COR-L47 (cell line): Measurements from ENCODE around the gene GALNT1.

Experiments used
- DNase-seq: peaks from one replicate; lab custom pipeline; 2025; lab: John Stamatoyannopoulos, UW

The GALNT1 gene

GRCh38 chr18:35582899-35583558 lies 1.5 kb downstream of the GALNT1 start:
- peak; percentile 51 for DNase-seq

- DNase-seq = no peak
These were observed 3.2 kb downstream of the GALNT1 start for GRCh38 chr18:35584735-35585134.

DNA sequence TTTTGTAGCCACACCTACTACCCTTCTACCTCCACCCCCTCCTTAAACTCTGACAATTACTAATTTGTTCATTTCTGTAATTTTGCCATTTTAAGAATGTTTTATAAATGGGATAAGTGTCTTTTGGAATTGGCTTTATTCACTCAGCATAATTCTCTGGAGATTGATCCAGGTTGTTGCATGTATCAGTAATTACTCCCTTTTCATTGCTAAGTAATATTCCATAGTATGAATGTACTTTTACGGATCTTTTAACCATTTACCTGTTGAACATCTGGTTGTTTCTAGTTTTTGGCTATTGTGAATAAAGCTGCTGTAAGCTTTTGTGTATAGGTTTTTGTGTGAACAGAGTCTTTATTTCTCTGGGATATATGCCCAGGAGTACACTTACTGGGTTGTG lies 4.1 kb downstream of the GALNT1 start:
- no peak for DNase-seq

DNA sequence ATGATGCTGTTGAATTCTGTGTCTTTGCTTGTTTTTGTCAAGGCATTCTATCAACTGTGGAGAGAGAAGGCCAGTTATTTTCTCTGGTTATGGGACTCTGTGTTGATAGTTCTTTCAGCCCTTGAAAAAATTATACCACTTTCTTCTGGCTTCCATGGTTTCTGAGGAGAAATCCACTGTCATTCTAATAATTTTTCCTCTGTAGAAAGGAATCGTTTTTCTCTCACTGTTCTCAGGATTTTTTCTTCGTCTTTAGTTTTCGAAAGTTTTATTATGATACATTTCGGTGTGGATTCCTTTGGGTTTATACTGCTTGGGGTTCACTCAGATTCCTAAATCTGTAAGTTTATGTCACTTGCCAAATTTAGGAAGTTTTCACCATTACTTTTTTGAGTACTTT lies 6.6 kb downstream of the GALNT1 start:
- no peak for DNase-seq

DNA sequence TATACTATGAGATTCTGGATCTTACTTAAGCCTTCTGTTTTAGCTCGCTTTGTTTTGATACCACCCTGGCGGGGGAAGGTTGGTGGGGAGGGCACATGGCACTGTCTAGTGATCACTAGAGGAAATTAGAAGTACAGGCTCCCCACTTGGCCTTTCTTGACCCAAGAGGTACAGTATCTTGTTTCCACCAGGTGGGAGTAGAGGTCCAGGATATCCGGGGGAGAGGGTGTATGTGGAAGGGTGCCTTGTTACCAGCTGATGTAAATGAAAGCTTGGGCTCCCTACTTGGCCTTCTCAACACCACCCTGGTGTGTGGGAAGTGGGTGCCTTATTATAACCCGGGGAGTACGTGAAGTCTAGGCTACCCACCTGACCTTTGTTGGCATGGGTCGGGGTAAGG lies 7.5 kb downstream of the GALNT1 start:
- no peak for DNase-seq

DNA sequence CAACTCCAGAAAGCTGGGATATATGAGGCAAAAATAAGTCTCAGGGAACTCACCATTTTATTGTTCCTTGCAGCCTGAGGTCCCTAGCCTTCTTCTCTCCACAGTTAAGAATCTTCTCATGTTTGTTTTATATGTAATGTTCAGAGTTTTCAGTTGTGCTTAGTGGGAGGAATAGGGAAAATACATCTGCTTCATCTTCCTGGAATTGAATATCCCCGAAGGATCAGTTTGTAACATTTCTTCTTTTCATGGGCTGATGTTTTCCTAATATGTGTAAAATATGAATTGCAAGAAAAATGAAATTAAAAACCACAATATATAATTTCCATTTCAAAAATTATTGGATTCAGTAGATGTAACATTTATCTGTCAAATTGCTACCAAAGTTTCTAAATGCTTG lies 8.0 kb downstream of the GALNT1 start:
- no peak for DNase-seq

DNA sequence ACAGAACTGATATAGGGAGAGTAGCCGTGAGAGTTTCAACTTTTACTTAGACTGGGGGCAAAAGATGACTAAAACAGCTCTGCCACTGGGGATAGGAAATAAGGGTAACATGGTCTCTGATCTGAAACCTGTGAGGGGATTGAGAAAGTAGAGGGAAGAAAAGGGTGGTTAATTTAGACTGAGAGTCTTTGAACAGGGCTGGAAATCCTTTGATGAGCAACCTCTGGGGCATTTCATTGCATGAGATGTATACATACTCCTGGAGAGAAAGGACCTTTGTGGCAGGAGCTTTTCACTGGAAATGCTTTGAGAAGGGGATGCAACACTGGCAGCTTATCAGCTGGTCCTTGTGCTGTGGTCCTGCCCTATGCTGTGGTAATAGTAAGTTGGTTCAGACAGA lies 9.4 kb downstream of the GALNT1 start:
- no peak for DNase-seq

GRCh38 chr18:35592298-35592697 lies 10.8 kb downstream of the GALNT1 start:
- no peak for DNase-seq

DNA sequence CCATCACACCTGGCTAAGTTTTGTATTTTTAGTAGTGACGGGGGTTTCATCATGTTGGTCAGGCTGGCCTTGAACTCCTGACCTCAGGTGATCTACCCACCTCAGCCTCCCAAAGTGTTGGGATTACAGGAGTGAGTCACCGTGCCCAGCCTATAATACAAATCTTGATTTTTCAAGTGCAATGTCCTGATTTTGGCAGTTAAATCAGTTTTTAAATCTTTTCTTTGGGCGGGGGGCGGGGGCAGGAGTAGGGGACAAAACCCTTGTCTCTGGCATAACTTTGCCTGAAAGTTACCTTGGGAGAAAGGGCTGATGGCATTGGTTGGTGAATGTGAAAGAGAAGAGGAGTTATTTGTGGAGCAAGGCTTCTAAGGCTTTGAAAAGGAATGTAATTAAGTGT lies 12.3 kb downstream of the GALNT1 start:
- no peak for DNase-seq

DNA sequence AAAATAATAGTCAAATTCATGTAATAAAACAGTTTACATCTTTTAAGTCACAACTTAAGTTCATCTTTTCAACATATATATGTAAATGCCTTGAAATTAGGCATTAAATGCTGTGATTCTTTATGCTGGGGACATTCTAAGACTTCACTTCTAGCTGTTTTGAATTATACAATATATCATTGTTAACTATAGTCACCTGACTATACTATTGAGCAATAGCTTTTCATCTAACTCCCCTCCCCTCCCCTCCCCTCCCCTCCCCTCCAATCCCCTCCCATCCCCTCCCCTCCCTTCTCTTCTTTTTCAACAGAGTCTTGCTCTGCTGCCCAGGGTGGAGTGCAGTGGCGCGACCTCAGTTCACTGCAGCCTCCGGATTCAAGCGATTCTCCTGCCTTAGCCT lies 16.2 kb downstream of the GALNT1 start:
- DNase-seq = no peak

DNA sequence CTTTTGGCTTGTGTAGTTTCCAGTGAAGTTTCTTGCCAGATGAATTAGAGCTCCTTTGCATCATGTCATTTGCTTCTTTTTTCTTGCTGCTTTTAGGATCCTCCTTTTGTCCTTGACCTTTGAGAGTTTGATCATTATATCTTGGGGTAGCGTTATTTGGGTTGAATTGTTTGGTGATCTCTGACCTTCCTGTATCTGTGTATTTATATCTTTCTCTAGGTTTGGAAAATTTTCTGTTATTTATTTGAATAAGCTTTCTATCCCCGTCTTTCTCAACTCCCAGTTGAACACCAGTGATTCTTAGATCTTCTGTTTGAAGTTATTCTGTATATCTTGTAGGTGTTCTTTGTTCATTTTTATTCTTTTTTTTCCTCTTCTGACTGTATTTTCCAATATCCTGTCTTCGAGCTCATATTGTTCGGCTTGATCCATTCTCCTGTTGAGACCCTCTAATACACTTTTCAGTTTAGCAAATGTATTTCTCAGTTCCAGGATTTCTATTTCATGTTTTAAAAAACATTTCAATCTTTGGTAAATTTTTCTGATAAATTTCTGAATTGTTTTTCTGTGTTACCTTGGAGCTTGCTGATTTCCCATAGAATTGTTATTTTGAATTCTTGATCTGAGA lies 20.8 kb downstream of the GALNT1 start:
- no peak for DNase-seq

GRCh38 chr18:35603008-35603407 lies 21.5 kb downstream of the GALNT1 start:
- DNase-seq = no peak

DNA sequence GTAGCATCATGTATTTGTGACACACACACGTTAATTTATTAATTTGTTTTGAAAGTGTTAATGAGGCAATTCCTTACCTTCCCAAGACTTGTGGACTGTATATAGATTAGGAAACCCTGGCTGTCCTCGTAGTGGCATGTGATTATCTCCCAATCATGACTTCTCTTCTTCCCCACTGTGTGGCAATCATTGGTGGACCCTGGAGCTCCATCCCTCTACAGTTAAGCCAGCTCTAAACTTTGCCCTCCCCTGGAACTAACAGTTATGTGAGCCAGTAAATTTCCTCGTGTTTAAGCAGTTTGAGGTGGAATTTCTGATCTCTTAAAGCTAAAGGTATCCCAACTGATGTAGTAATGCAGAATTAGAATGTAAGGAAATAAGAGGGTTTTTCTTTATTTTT lies 22.0 kb downstream of the GALNT1 start:
- no peak for DNase-seq

DNA sequence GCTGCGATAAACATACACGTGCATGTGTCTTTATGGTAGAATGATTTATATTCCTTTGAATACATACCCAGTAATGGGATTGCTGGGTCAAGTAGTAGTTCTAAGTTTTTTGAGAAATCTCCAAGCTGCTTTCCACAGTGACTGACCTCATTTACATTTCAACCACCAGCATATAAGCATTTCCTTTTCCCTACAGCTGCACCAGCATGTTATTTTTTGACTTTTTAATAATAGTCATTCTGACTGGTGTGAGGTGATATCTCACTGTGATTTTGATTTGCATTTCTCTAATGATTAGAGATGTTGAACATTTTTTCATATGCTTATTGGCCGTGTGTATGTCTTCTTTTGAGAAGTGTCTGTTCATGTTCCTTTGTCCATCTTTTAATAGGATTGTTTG lies 22.8 kb downstream of the GALNT1 start:
- DNase-seq = no peak

GRCh38 chr18:35605686-35606417 lies 24.3 kb downstream of the GALNT1 start:
- DNase-seq = no peak

DNA sequence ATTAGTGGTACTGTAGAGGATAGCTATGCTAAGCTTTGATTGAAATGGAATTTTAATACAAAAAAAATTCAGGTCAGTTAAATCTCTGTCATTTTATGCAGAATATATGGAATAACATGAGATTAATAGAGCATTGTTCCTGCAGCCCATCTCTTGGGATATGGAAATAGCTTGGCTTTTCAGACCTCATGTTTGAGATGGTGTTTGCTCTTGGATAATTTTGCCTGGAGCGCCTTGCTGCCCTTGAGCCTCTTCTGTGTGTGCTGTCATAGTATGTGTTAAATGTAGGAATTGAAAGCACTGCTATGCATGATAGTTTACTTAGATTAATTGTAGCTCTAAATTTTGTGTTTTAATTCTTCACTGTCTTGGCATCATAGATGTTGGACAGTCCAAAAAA lies 27.7 kb downstream of the GALNT1 start:
- no peak for DNase-seq

DNA sequence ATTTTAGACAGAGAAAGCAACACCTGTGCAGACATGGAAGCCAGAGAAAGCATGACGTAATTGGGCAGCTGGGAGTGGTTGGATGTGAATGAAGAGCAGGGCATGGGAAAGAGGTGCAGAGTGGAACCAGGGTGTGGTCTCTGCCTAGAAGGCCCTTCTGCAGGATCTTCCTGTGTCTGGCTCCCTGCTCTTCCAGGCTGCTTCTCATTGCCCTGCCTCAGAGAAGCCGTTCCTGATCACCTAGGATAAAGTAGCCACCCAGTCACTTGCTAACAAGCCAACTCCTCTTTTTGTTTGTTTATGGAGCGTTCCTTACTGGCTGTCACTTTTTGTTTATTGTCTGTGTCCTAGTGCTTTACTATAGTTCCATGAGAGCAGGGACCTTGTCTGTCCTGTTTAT lies 28.5 kb downstream of the GALNT1 start:
- DNase-seq = peak; percentile 23

GRCh38 chr18:35610724-35611123 lies 29.2 kb downstream of the GALNT1 start:
- DNase-seq = no peak

DNA sequence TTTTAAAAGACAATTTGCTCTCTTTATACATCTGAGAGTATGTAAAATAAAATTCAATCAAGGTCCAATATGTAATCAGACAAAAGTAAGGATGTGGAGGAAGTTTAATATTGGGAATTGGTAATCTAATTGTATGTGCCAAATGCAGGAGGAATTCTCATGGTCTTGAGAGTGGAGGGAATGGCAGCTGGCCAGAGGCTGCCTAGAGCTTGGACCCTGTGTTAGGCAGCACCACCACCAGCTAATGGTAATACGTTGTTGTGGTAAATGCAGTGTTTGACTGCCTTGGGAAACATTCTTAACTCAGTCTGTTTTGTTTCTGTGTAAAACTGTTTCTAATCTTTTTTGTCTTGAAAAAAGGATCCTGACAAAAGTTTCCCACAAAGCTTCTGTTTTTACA lies 30.0 kb downstream of the GALNT1 start:
- no peak for DNase-seq

- DNase-seq = no peak
These were observed 34.5 kb downstream of the GALNT1 start for GRCh38 chr18:35616074-35616473.

DNA sequence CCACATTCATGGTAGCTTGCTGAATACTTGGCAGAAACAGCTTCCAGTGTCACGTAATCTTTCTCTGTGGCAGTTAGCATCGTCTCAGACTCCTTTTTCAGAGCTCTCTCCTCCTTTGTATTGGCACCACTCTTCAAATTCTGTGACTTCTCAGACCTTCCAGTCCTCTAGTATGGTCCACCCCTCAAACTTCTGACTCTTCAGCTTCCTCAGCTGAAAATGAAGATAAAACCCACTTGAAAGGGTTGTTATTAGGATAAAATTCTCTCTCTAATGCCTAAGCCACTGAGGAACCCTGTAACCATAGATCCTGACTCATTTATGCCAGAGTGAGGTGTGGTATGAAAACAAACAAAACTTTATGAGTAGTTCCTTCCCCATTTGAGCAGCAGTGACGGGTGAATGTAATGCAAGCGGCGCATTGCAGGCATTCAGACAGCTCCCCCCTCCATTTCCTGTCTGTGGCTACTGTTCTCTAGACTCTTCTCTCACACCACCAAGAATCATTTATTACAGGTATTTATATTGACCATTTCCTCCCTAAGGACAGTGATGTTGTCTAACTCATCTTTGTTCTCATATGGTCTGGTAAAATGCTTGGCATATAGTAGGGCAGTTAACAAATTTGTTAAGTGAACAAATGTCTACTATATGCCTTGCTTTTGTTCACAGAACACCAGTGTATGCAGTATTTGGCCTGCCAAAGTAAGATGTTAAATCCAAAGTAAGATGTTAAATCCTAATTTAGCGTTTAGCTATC lies 35.3 kb downstream of the GALNT1 start:
- DNase-seq = no peak

DNA sequence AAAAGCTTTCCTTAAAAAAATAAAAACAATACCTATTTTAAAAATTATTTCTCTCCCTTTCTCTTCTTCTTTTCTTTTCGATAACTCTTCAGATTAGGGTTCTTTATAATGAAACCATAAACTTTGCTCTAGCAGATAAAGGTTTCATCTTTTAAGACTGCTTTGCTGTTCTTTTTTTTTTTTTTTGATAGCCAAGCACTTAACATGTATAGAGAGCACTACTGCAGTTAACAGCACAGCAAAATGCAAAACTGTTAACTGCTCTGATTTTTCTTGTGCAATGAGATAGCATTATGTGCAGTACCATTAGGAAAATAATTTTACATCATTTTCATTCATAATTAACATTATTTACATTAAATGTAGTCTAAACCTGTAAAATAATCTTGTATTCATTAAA lies 36.3 kb downstream of the GALNT1 start:
- DNase-seq = no peak

DNA sequence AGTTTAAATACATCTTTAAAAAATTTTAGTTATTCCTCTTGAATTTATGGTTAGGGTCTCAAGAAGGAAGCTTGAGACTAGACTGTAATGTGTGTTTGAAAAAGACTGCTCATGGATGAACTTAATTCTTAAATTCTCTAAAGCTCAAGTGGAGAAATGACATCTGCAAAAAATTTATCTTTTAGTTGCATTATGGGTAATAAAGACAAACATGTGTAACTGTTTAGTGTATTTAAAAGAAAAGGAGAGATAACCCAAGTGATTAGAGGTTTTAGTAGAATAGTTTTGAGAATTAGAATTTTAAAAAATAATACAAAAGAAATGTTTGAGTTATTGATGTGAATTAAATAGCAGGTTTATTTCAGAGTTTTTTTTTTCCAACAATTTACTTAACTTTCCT lies 36.7 kb downstream of the GALNT1 start:
- no peak for DNase-seq
